HG02884 (cell line): Measurements from ENCODE around the gene BACH2.
A peak's percentile ranks its signal among the peaks of the same experiment; 100 is the strongest.
"Not testable (repeated sequence)": the region's sequence is repeated elsewhere in the genome, so short reads cannot be mapped to it uniquely, and the experiment has no call there.

ENCODE experiments used
- ATAC-seq: cut with Tn5 transposase; IDR thresholded peaks from one replicate; pipeline ENCODE4 v1.9.1; 2021; ENCODE audit warnings: mild to moderate bottlenecking, moderate library complexity; ENCODE audit not compliant: unreplicated experiment

BACH2 gene

GRCh38 chr6:90296341-90297114 is at the start of gene BACH2:
BACH2 (minus strand) TSS chr6:90296843; CDS start chr6:90008844, 287,999 bp downstream.
- peak; percentile 70 for ATAC-seq

GRCh38 chr6:90343576-90343975 is 46.9 kb upstream of the BACH2 start:
- no peak for ATAC-seq

- no peak for ATAC-seq
Measured at GRCh38 chr6:90338409-90338808, 41.8 kb upstream of the BACH2 start.

- ATAC-seq, result no peak
Measured at GRCh38 chr6:90336388-90336947, 39.8 kb upstream of the BACH2 start.

GRCh38 chr6:90333928-90334327 is 37.3 kb upstream of the BACH2 start:
- ATAC-seq, result no peak

GRCh38 chr6:90332978-90333543 is 36.4 kb upstream of the BACH2 start:
- not testable (repeated sequence) for ATAC-seq

- ATAC-seq, result no peak
Measured at GRCh38 chr6:90329386-90330077, 32.9 kb upstream of the BACH2 start.

- no peak for ATAC-seq
Measured at GRCh38 chr6:90328004-90328403, 31.4 kb upstream of the BACH2 start.

GRCh38 chr6:90326404-90327057 is 29.9 kb upstream of the BACH2 start:
- no peak for ATAC-seq

- no peak for ATAC-seq
Measured at GRCh38 chr6:90323706-90324105, 27.1 kb upstream of the BACH2 start.

GRCh38 chr6:90322976-90323474 is 26.4 kb upstream of the BACH2 start:
- no peak for ATAC-seq

- no peak for ATAC-seq
Measured at GRCh38 chr6:90319979-90320685, 23.5 kb upstream of the BACH2 start.

GRCh38 chr6:90319044-90319443 is 22.4 kb upstream of the BACH2 start:
- no peak for ATAC-seq

GRCh38 chr6:90315986-90316385 is 19.3 kb upstream of the BACH2 start:
- ATAC-seq, result no peak

GRCh38 chr6:90315354-90315950 is 18.8 kb upstream of the BACH2 start:
- no peak for ATAC-seq

- no peak for ATAC-seq
Measured at GRCh38 chr6:90314514-90314913, 17.9 kb upstream of the BACH2 start.

GRCh38 chr6:90311569-90311968 is 14.9 kb upstream of the BACH2 start:
- no peak for ATAC-seq

- no peak for ATAC-seq
Measured at GRCh38 chr6:90305800-90306448, 9.3 kb upstream of the BACH2 start.

GRCh38 chr6:90304308-90304707 is 7.7 kb upstream of the BACH2 start:
- ATAC-seq, result no peak
